Activated CD4-positive, CD25-positive, alpha-beta regulatory T cell treated with anti-CD3 and anti-CD28 coated beads, Interleukin-2, amount 50 U/mL, for 72 hours (primary cell): ENCODE results near the gene ABCF1.

Source experiments
- DNase-seq: peaks from one replicate; pipeline ENCODE4 v3.0.0; 2021

ABCF1 gene

DNA sequence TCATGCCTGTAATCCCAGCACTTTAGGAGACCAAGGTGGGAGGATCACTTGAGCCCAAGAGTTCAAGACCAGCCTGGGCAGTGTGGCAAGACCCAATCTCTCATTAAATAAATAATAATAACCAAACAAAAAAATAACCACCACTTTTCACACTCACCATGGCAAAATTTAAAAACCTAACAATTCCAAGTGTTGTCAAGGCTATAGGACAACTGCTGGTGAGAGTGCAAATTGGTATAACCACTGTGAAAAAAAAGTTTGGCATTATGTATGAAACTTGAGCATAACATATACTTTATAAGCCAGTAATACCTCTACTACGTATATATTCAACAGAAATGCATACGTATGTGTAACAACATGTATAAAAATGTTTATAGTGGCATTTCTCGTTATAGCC, 10.3 kb upstream of the ABCF1 start:
- no peak for DNase-seq

DNA sequence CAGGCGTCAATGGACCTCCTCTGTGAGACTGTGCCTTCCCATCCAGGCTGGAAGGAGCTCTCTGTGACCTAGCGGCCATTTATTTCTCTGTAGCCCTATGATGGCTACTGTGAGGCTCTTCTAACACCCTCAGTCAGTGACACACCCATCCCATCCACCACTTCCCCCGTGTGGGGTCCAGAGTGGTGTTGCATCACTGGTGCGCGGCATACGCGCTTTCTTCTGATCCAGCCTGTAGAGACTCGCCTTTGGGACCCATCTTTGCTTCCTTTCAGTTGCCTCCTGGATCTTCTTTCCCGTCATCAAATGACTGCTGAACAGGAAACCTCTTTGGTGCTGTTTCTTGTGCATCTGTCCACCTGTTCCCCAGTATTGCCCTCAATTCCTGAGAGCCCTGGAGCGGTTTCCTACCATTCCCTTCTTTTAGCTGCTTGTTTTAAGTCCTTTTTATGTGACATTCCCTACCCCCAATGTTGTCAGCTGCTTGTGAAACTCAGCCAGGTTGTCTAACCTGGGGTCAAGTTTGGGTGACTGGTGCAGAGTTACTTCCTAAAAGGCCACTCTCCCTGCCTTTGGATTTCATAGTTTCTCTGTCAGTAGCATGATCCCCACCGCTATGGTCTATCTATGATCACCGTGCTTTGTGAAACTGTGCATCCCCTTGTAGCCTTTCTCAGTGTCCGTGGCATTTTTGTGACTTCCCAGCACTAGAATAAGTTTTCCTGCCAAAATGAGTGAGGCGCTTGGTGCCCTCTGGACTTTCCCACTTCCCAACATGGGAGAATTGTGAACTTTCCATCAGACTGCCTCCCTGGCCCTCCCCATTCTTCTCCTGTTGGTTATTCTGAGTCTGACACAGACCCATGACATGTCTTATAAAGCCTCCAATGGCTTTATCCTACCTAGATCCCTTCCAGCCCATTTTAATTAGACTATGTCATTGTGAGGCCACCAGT, 8.5 kb upstream of the ABCF1 start:
- no peak for DNase-seq

GRCh38 chr6:30564114-30564513, 7.1 kb upstream of the ABCF1 start:
- DNase-seq: no peak

- no peak for DNase-seq
These were observed 5.5 kb upstream of the ABCF1 start for GRCh38 chr6:30565772-30566171.

GRCh38 chr6:30568245-30568644, 3.0 kb upstream of the ABCF1 start:
- no peak for DNase-seq

DNA sequence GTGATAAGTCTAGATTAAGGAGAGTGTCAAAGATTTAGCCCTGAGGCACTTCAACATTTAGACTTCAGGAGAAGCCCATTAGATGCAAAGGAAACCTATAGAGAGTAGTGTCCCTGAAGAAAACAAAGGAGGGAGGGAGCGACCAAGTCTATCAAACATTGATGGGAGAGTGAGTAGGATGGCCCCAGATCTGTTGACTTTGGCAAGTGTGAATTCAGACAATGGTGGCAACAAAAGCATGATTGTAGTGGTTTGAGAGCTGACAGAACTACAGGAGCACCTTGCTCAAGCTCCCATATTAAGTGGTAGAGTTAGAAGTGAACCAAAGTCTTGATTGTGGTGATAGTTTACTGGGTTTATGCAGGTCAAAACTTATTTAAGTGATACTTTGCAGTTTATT, 979 bp upstream of the ABCF1 start:
- DNase-seq: no peak

DNA sequence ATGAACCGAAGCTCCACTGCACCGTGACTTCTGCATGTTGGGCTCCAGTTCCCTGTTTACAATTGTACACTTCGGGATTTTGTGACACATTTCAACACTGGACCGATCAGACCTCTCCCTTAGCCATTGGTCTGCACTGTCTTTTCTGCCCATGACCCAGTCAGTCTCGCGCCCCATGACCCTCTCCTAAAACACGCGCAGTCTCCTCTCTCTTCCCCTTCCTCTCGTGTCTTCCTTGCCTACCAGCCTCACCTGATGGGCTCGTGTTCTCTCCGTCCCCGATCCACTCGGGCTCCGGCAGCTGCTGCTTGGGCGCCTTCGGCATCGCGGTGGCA, 535 bp upstream of the ABCF1 start:
- DNase-seq: no peak

- no peak for DNase-seq
These were observed 480 bp downstream of the ABCF1 start for GRCh38 chr6:30571762-30572082.

DNA sequence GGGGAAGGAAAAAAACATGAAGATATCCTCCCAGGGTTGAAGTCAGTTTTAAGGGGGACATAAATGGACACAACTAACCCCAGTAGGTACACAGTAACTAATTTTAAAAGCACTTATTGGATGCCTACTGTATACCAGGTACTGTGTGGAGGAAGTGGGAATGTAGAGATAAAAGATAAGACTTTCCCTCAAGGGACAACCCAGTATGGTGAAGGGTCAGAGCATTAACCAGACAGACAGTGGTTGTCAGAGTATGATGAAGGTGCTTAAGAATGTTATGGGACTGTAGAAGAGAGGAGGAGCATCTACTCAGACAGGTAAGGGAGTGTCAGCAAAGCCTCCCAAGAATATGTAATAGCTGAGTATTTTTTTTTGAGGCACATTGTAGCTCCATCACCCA, 906 bp downstream of the ABCF1 start:
- DNase-seq: no peak

DNA sequence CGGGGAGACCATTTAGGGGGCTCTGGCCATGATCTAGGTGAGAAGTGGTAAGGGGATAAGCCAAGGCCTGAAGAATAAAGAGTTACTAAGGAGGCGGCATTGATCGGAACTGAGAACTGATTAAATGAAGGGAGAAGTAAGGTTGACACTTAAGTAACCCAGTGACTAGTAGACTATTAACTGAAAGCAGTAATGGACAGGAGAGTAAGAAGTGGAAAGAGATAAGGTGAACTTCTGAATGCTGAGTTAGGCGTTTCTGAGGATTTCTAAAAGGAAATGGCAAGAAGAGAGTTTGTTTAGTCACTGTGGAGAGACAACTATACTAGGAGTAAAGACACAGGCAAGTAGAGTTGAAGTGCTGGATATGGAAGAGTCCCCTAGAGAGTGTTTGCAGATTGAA, 1.9 kb downstream of the ABCF1 start:
- DNase-seq: no peak

- DNase-seq: no peak
These were observed 6.8 kb downstream of the ABCF1 start for GRCh38 chr6:30578051-30578450.

DNA sequence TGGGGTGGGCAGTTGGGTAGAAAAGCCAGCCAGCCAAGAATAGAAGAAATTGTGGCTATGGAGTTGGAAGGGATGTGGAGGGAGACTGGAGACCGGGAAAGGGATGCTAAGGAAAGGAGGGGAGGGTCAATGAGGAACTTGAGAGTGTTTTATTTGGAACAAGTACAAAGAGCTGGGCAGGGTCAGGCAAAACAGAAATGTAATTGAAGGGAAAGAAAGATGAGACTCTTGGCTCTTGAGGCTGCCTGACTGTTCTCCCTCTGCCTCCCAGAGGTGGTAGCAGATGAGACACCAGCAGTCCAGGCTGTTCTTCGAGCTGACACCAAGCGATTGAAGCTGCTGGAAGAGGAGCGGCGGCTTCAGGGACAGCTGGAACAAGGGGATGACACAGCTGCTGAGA, 12.7 kb downstream of the ABCF1 start:
- DNase-seq: no peak

DNA sequence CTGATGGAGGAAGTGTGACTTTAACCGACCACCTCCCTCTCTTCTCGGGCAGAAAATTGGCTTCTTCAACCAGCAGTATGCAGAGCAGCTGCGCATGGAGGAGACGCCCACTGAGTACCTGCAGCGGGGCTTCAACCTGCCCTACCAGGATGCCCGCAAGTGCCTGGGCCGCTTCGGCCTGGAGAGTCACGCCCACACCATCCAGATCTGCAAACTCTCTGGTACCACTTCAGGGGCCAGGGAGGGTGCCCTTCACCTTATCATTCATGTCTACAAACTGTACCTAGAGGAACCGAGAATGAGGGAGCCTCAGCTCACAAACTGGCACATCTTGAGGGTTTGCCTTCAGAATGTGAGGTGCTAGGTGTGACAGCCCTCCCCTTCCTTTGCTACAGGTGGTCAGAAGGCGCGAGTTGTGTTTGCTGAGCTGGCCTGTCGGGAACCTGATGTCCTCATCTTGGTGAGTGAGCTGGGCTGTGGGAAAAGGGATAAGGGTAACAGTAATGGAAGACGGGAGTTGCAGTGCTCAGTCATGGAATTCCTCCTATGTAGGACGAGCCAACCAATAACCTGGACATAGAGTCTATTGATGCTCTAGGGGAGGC, 18.6 kb downstream of the ABCF1 start:
- DNase-seq: no peak

DNA sequence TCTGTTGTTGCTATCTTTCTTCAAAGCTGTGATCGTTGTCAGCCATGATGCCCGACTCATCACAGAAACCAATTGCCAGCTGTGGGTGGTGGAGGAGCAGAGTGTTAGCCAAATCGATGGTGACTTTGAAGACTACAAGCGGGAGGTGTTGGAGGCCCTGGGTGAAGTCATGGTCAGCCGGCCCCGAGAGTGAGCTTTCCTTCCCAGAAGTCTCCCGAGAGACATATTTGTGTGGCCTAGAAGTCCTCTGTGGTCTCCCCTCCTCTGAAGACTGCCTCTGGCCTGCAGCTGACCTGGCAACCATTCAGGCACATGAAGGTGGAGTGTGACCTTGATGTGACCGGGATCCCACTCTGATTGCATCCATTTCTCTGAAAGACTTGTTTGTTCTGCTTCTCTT, 19.3 kb downstream of the ABCF1 start:
- no peak for DNase-seq

DNA sequence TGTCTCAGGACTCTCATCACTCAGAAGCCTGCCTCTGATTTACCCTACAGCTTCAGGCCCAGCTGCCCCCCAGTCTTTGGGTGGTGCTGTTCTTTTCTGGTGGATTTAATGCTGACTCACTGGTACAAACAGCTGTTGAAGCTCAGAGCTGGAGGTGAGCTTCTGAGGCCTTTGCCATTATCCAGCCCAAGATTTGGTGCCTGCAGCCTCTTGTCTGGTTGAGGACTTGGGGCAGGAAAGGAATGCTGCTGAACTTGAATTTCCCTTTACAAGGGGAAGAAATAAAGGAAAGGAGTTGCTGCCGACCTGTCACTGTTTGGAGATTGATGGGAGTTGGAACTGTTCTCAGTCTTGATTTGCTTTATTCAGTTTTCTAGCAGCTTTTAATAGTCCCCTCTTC, 19.8 kb downstream of the ABCF1 start:
- no peak for DNase-seq

DNA sequence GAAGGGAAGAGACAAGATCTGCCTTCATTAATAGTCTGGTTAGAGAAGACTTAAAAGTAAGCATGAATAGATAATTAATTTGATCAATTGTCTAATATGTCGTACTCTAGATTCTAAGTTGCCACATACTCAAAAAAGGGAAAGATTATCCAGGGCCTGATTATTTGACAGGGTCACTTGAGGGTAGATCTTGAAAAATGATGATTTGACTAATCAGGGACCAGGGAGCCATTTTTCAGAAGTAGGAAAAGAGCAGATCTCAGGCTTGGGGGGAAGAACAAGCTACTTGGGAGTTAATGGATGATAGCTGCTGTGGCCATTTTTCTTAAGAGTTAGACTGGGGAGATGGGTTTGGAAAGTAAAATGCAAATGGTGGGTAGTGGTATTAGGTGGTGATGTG, 21.0 kb downstream of the ABCF1 start:
- DNase-seq: no peak

- peak; percentile 81 for DNase-seq
These were observed 26.3 kb downstream of the ABCF1 start for GRCh38 chr6:30597315-30598144.

DNA sequence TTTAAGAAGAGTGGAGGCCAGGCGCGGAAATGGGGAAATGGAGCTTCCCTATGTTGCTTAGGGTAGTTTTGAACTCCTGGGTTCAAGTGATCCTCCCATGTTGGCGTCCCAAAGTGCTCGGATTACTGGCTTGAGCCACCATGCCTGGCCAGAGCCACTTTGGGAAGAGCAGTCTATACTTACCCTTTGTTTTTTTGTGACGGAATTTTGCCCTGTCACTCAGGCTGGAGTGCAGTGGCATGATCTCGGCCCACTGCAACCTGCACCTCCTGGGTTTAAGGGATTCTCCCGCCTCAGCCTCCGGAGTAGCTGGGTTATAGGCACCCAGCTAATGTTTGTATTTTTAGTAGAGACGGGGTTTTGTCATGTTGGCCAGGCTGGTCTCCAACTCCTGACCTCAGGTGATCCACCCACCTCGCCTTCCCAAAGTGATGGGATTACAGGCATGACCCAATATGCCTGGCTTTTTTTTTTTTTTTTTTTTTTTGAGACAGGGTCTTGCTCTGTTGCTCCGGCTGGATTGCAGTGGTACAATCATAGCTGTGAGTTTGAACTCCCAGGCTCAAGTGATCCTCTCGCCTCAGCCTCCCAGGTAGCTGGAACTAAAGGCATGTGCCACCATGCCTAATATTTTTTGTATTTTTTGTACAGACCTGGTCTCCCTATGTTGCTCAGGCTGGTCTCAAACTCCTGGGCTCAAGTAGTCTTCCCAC, 27.8 kb downstream of the ABCF1 start:
- DNase-seq: no peak

GRCh38 chr6:30599625-30600324, 28.5 kb downstream of the ABCF1 start:
- DNase-seq: no peak

DNA sequence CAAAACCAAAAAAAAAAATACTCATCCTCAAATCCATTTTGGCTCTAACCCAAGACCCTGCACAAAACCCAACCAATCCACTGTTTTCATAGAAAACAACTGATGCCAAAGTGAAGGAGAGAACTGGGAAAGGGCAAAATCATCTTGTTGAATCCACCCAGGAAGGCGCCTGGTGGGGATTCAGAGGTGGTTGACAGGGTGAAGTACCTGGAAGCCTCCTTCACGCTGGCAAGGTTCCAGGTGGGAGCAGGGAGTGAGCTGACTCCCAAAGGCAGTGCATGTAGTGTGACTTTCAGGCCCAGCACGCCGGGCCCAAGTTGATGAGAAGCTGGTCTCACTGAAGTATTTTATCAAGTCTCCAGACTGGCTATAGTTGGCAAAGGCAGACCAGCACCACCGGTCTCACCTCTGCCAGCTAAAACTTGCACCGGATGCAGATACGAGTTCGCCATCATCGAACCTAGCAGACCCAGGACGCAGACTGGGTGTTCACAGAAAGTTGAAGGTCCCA, 29.3 kb downstream of the ABCF1 start:
- DNase-seq: no peak

- DNase-seq: no peak
These were observed 30.2 kb downstream of the ABCF1 start for GRCh38 chr6:30601436-30601814.
